Measurements from ENCODE around the gene CAPN3.

DNA sequence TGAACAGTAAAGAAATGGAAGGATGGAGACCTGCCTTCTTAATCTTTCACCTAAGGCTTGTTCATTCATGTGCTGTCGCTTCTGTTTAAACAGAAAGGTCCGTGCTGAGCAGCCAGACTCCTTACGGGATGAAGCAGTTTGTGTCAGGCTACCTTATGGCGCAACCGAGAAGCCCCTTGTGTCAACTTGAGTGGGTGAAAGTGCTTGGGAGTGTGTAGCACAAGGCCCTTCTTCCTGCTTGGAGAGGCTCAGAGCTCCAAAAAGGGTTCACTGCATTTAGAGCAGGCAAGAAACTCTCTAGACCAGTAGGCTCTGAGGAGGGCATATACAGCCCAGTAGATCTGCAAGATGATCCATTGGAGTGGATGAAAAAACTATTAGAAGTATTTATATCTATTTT, 16.0 kb downstream of the CAPN3 start:
- TF ChIP-seq, protein P1, sequence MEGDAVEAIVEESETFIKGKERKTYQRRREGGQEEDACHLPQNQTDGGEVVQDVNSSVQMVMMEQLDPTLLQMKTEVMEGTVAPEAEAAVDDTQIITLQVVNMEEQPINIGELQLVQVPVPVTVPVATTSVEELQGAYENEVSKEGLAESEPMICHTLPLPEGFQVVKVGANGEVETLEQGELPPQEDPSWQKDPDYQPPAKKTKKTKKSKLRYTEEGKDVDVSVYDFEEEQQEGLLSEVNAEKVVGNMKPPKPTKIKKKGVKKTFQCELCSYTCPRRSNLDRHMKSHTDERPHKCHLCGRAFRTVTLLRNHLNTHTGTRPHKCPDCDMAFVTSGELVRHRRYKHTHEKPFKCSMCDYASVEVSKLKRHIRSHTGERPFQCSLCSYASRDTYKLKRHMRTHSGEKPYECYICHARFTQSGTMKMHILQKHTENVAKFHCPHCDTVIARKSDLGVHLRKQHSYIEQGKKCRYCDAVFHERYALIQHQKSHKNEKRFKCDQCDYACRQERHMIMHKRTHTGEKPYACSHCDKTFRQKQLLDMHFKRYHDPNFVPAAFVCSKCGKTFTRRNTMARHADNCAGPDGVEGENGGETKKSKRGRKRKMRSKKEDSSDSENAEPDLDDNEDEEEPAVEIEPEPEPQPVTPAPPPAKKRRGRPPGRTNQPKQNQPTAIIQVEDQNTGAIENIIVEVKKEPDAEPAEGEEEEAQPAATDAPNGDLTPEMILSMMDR (IDR thresholded peaks at IDR 0.05), result no peak
- no peak for TF ChIP-seq POLR2AphosphoS5 (IDR thresholded peaks at IDR 0.05)
